HG03039 (cell line): ENCODE data around the gene MAGEB17.

Experiments
- ATAC-seq: cut with Tn5 transposase; IDR thresholded peaks from one replicate; pipeline ENCODE4 v1.9.1; 2021; ENCODE audit warnings: mild to moderate bottlenecking, moderate library complexity; ENCODE audit not compliant: unreplicated experiment

Gene MAGEB17

DNA sequence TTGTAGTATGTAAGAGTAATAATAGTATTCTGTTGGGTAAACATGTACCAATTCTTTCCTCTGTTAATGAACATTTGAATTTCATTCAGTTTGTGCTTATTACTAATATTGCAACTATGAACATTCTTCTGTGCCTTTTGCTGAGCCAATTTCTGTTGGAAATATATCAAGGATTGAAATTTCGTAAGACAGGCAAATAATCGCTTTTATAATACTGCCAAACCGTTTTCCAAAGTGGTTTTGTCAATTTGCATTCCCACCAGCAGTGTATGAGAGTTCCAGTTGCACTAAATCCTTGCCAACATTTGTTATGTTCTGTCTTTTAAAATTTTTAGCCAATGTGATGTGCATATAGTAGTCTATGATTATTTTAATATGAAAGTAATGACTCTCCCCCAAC, 38.6 kb downstream of the MAGEB17 start:
- no peak for ATAC-seq

DNA sequence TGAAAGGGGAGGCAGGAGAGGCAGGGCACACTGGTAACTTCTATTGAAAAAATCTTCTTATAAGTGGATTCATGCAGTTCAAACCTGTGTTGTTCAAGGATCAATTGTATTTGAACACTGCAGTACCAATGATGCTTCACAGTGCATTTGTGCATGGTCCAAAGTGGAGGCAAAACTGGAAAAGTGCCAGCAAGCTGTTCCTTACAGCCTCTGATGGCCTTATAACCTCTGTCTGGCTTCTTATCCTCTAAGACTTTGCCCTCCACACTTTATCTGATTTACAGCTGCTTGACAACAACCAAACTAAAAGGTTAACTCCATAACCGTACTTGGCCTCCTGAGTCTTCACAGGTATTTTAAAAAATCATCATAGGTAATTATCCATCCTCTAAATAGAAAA, 40.4 kb downstream of the MAGEB17 start:
- no peak for ATAC-seq

DNA sequence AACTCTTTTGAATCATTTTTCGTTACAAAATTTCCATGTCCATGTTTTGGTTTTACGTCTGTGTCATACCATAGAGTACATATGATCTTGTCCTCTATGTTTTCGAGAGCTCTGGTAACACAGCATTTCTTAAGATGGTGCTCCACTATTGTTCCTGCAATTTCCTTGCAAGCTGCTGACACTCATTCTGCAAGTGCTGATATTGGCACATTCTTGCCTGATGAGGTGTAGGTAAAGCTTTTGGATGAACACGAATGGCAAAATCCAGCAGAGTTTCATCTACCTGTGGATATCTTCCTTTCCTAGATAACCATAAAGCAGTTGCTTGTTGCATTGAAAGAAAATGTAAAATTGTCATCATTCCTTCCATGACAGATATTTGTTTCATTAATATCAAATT, 41.3 kb downstream of the MAGEB17 start:
- no peak for ATAC-seq

DNA sequence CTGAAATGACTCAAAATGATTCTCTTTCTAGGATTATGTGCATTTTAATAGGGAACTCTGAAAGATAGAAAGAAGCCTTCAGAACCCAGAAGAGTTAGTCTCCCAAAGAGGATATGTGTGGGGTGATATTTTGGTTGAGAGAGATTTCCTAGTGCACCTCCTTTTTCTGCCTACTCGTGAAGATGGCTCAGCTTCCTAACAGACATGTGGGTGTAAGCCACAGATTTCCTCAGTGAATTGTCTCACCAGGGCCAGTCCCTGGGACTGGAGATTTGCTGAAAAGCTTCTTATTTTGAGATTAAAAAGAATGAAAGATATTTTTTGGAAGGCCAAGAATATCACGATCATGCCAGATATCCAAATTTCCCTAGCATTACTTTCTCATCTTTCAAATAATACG, 42.8 kb downstream of the MAGEB17 start:
- ATAC-seq, result no peak

DNA sequence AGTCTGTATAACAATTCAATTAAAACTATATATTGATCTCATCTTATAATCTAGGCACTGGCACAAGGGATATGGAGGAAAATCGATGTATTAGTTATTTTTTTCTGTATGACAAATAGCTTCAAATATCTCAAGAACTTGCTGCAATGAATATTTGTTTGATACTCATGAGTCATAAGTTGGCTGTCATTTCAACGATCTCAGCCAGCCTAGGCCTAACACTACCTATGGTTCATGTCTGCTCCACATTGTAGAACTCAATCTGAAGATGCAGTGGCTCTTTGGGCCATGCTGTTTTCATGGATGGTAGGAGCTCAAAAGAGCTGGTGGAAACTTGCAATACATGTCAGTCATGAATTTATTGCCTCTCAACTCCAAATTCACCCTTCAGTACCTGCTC, 44.7 kb downstream of the MAGEB17 start:
- ATAC-seq, result no peak

DNA sequence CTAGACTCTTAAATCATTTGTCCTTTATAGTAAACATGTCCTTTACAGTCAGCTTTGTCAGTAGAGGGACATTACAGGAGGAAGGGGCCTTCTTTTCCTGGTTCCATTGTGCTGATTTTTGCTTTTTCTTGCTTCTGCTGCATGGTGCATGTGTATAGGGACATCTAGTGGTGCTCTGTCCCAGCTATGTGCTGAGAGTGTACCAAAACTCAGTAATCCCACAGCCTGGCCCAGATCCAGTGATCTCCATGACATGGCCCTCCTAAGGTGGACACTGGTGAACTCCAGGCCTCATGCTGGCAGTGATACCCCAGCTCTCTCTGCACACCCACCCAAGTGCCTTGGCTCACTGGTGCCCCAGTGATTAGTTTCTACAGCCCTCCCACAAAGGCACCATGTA, 45.2 kb downstream of the MAGEB17 start:
- no peak for ATAC-seq

DNA sequence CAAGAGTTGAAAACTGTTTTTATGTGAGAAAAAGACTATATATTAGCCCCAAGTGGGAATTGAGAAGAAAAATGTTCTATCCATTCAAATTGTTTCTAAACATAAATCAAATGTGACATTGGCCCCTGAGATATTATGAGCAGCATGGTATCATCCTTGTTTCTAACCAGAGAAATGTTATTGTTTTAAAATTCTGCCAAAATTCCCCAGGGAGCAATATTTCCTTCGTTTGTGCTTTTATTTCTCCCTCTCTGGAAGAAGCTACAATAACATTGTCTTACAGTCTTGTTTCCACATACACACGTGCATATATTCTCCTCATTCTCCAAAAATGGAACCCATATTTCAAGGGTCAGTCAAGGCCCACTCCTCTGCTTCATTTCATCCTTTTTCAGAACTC, 46.7 kb downstream of the MAGEB17 start:
- ATAC-seq, result no peak

DNA sequence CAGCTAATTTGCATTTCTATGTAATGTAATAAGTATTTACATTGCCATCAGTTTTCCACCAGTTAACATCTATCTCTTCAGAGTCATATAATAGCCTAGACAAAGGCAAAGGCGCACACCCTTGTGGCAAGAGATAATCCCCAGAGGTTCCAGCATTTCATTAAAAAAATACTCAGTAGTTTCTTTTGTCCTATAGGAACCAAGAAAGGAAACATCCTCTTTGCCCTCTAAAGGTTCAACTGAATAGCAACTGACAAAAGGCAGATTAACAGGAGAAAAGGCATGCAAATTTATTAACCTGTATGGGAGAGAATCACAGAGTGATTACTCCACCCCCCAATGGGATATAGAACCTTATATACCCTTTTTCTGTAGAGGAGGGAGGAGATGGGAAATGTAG, 48.4 kb downstream of the MAGEB17 start:
- no peak for ATAC-seq
